SK-N-MC (cell line): Measurements from ENCODE around the gene C1RL.

Experiments
- EZH2 ChIP-seq: fragments of 200-600 bp; sonication (generic); IDR thresholded peaks from one replicate; pipeline ENCODE4 v1.6.1; 2017; ENCODE audit warnings: antibody characterized with exemption
- FOXP2 ChIP-seq: optimal IDR thresholded peaks from 2 replicates; pipeline ENCODE3; 2011; ENCODE audit warnings: mild to moderate bottlenecking, moderate library complexity; ENCODE audit not compliant: insufficient read depth; ENCODE audit errors: extremely low read length, control extremely low read depth
- POLR2AphosphoS5 ChIP-seq: IDR thresholded peaks from 2 replicates; pipeline ENCODE4 v1.6.1; 2012; ENCODE audit warnings: mild to moderate bottlenecking, low read depth, low read length, borderline replicate concordance

DNA sequence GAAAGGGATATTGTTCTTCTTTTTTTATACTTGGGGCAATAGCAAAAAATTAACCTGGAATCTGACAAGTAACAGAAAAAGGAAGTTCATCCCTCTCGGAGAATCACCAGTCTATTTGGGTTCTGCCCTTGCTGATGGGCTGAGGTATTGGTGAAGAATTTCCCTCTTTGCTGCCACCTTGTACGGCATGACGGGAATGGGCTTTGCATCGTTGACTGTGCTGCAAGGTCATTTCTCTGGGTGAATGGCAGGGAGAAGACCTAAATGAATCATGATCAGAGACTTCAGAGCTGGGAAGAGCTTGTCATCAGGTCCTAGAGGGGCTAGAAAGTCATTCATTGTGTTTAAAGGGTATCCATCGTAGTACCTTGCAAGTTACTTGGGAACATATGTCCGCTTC, 36.5 kb downstream of the C1RL start:
- TF ChIP-seq EZH2: no peak
- TF ChIP-seq POLR2AphosphoS5: no peak
- no peak for TF ChIP-seq FOXP2
